Endothelial cell of umbilical vein (primary cell): ENCODE results near the gene SEMA3G. TPM values are rescaled to one million over a fixed set of nuclear protein-coding genes. Genes with fewer than 3 reads are reported as not detected.

Experiments
- BruUV-seq: library from RNA; stranded (reverse); fragments of 400-500 nt; replicated peaks from 2 replicates; lab custom pipeline; 2021; lab: Mats Ljungman, UMichigan
- CTCF ChIA-PET: fragments of 300-600, 350-600 bp; sonication (Branson Sonifier 250); formaldehyde crosslinking; loops from one replicate; lab custom pipeline; 2021; ENCODE audit warnings: antibody characterized with exemption, inconsistent platforms; lab: Charles Lee
- POLR2A ChIA-PET: fragments of 300-600, 350-600 bp; sonication (Branson Sonifier 250); formaldehyde crosslinking; loops from one replicate; lab custom pipeline; 2021; ENCODE audit warnings: antibody characterized with exemption, inconsistent platforms; lab: Charles Lee
- DNase-seq: peaks from one replicate; pipeline ENCODE4 v3.0.0-alpha.2; 2011; ENCODE audit warnings: low read depth, low spot score
- FAIRE-seq: peaks from 2 replicates; lab custom pipeline; 2011; peaks lifted over from hg19 to GRCh38; lab: Jason Lieb, UNC
- H2AFZ ChIP-seq: 2 replicates; pipeline ENCODE4 v1.6.0; 2012; ENCODE audit warnings: low read depth, low read length, control low read depth, inconsistent platforms
- H3K27ac ChIP-seq: 2 replicates; pipeline ENCODE4 v1.5.1; 2011; ENCODE audit warnings: low read depth, mild to moderate bottlenecking, control low read depth, low read length, moderate library complexity; ENCODE audit not compliant: insufficient read depth
- H3K27me3 ChIP-seq, 2 experiments: 2 replicates each; pipeline versions ENCODE4 v1.6.0 to v1.6.1; 2011; ENCODE audit warnings: low read length in 2 of 2, mixed read lengths in 1 of 2; ENCODE audit not compliant: control insufficient read depth in 2 of 2, insufficient read depth in 2 of 2
- H3K36me3 ChIP-seq, 2 experiments: 2 replicates in 1 of 2; 3 replicates in 1 of 2; pipeline ENCODE4 v1.5.1; 2011; ENCODE audit warnings: low read length in 2 of 2, mild to moderate bottlenecking in 1 of 2, moderate library complexity in 1 of 2; ENCODE audit not compliant: control insufficient read depth in 2 of 2, insufficient read depth in 2 of 2; ENCODE audit errors: extremely low read depth in 1 of 2
- H3K4me1 ChIP-seq: 3 replicates; pipeline ENCODE4 v1.5.1; 2011; ENCODE audit warnings: mild to moderate bottlenecking, low read length; ENCODE audit not compliant: control insufficient read depth, insufficient read depth; ENCODE audit errors: extremely low read depth
- H3K4me2 ChIP-seq: 2 replicates; pipeline ENCODE4 v1.6.1; 2011; ENCODE audit warnings: low read length, control low read depth, mixed read lengths; ENCODE audit not compliant: insufficient read depth
- H3K4me3 ChIP-seq, 3 experiments: fragments of 200-600 bp in 1 of 3; sonication (generic), shearing (Covaris generic) in 1 of 3; replicated peaks in 1 of 3; 2 replicates each; pipeline ENCODE4 v1.5.1; 2011 to 2016; ENCODE audit warnings: control low read depth in 3 of 3, low read length in 3 of 3, mild to moderate bottlenecking in 2 of 3, inconsistent platforms in 1 of 3, low read depth in 1 of 3, moderate library complexity in 1 of 3; ENCODE audit not compliant: insufficient read depth in 1 of 3
- H3K79me2 ChIP-seq: 2 replicates; pipeline ENCODE4 v1.6.0; 2012; ENCODE audit warnings: low read length, inconsistent platforms; ENCODE audit not compliant: control insufficient read depth, insufficient read depth
- H3K9ac ChIP-seq: replicated peaks from 2 replicates; pipeline ENCODE3; 2011; ENCODE audit warnings: low read length, control low read depth; ENCODE audit not compliant: insufficient read depth; ENCODE audit errors: extremely low read depth
- H3K9me1 ChIP-seq: replicated peaks from 3 replicates; pipeline ENCODE4 v1.6.0; 2011; ENCODE audit warnings: mild to moderate bottlenecking, low read length; ENCODE audit not compliant: control insufficient read depth, insufficient read depth; ENCODE audit errors: extremely low read depth
- H3K9me3 ChIP-seq: replicated peaks from 2 replicates; pipeline ENCODE4 v1.5.1; 2012; ENCODE audit warnings: low read length, inconsistent platforms; ENCODE audit not compliant: control insufficient read depth, insufficient read depth
- H4K20me1 ChIP-seq: replicated peaks from 2 replicates; pipeline ENCODE3; 2011; ENCODE audit warnings: mild to moderate bottlenecking, low read length; ENCODE audit not compliant: control insufficient read depth, insufficient read depth; ENCODE audit errors: extremely low read depth
- EZH2 ChIP-seq: IDR thresholded peaks from 2 replicates; pipeline ENCODE4 v1.6.1; 2012; ENCODE audit warnings: borderline replicate concordance, low read depth, mild to moderate bottlenecking, moderate library complexity, low read length, inconsistent platforms; ENCODE audit not compliant: severe bottlenecking
- FOS ChIP-seq: IDR thresholded peaks from 2 replicates; pipeline ENCODE4 v1.6.1; 2011; ENCODE audit warnings: mild to moderate bottlenecking, low read length, moderate library complexity, borderline replicate concordance; ENCODE audit not compliant: insufficient read depth
- GATA2 ChIP-seq: IDR thresholded peaks from 2 replicates; pipeline ENCODE4 v1.7.0; 2011; ENCODE audit warnings: low read depth, mild to moderate bottlenecking, moderate library complexity, mixed read lengths, low read length; ENCODE audit not compliant: insufficient read length, insufficient read depth
- JUN ChIP-seq: IDR thresholded peaks from 2 replicates; pipeline ENCODE4 v1.6.1; 2011; ENCODE audit warnings: borderline replicate concordance, low read depth; ENCODE audit not compliant: insufficient read length, insufficient read depth
- MYC ChIP-seq: IDR thresholded peaks from one replicate; pipeline ENCODE4 v1.6.1; 2011; ENCODE audit warnings: mild to moderate bottlenecking, low read depth, low read length
- POLR2A ChIP-seq: IDR thresholded peaks from 2 replicates; pipeline ENCODE4 v1.6.1; 2012; ENCODE audit warnings: low read depth, mild to moderate bottlenecking, control low read depth, low read length
- POLR2AphosphoS5 ChIP-seq: IDR thresholded peaks from 2 replicates; pipeline ENCODE4 v1.6.1; 2012; ENCODE audit warnings: low read depth, mild to moderate bottlenecking, control low read depth, low read length, moderate library complexity; ENCODE audit not compliant: insufficient read depth
- dilution Hi-C: fragments of 300-500 bp; cut with MboI; formaldehyde crosslinking; loops from one replicate; pipeline ENCODE4 v1.15.0; 2019; ENCODE audit warnings: low sequenced_read_pairs; ENCODE audit not compliant: extremely low pct_ligation_motif_present
- intact Hi-C: fragments of 100-400 bp; cut with micrococcal nuclease; formaldehyde crosslinking; loops from one replicate; pipeline ENCODE4 v1.10.0; 2022
- polyA plus RNA-seq, 4 experiments: library from polyadenylated mRNA; depleted of rRNA in 3 of 4; stranded (reverse) in 3 of 4; unstranded in 1 of 4; fragments of >200 nt; gene quantifications; 2 replicates each; pipeline versions ENCODE4 v1.2.1 to v1.2.3, GENCODE V29; 2011 to 2012; ENCODE audit warnings: missing spikeins in 1 of 4
- total RNA-seq: library from RNA; stranded (reverse); gene quantifications from 2 replicates; pipeline ENCODE4 v1.2.3, GENCODE V29; 2021
- TF ChIP-seq, protein P1 (sequence below), 2 donors: IDR thresholded peaks; 1 replicate in 1 of 2; 2 replicates in 1 of 2; pipeline ENCODE4 v1.5.1; 2011; ENCODE audit warnings: low read length in 2 of 2, mild to moderate bottlenecking in 2 of 2, moderate library complexity in 2 of 2, control low read depth in 1 of 2, inconsistent platforms in 1 of 2, low read depth in 1 of 2; ENCODE audit not compliant: insufficient read depth in 1 of 2; ENCODE audit errors: extremely low read depth in 1 of 2
- TF ChIP-seq, protein P2 (sequence below): IDR thresholded peaks from 2 replicates; pipeline ENCODE4 v1.6.1; 2011; ENCODE audit not compliant: insufficient read depth, insufficient read length

SEMA3G gene
- total and polyA plus RNA-seq, 2 donors (not counting 3 experiments of a cell fraction or from before 2014, with no cell fraction given), result 22.6 to 27.9 TPM

DNA sequence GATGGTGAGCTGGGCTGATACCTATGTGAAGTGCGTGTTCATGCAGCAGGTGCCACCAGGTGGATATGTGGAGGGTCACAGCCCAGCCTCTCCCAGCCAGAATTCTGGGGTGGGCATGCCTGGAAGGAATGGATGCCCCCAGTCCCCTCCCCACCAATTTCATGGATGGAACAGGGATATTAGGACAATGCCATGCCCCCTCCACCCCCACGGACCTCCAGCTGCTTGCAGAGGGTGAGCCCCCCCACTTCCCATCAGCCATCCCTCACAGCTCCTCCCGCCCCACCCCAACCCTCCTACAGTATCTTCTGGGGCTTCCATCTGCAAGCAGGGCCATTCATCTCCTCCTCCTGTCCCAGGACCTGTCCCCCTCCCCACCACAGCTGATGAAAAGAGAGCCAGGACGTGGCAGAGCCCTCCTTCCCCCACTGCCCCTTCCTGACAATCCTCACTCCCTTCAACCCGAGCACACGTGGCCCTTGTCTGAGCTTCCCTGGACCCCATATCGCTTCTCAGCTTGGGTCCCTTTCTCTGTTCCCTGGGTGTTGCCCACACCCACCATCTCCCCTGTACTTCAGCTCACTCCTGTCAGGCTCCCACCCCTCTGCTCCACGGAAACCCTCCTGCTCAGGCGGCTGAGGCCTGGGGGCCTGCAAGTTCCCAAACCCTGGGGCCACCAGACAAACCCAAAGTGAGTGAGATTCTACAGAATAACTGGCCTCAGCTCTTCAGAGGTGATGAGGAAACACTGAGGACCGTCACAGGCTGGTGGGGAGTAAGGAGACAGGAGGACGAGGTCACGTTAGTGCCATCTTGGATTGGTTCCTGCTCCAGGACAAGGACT is 2.8 kb upstream of the SEMA3G start:
- Histone ChIP-seq H4K20me1 (no peaks in the 10 kb centered on the region), H3K4me1 (peaks cover 5% of the 10 kb centered on the region)

More for the DNA sequence above, 2.8 kb upstream of the SEMA3G start:
- DNase-seq (no peak), FAIRE-seq (no peak)
- BruUV-seq, result no TSS peak
- no peak overlapping the region for H3K9ac ChIP-seq
- H3K36me3 ChIP-seq, result no peaks in the 10 kb centered on the region
- H3K27me3 ChIP-seq, result no peaks in the 10 kb centered on the region
- ChIA-PET CTCF (interaction anchor here (0.8 to 7.2 kb wide), 10 partner anchors 9 to 229 kb away, joined by 3 to 243 read pairs (median 6); partner anchors contain the start of gene WDR82), POLR2A (interaction anchor here (0.5 kb wide), 1 partner anchor 23 kb away, joined by 4 read pairs; no protein-coding TSS in a partner anchor)
- intact Hi-C loops, result loop anchor here (1.0 to 5.0 kb wide), 3 partner anchors 19 to 210 kb away; partner anchors contain the start of gene TWF2
- H3K27ac ChIP-seq, result no peak overlapping the region
- H3K79me2 ChIP-seq, result no peaks in the 10 kb centered on the region
- dilution Hi-C loops, result no loop called here
- TF ChIP-seq FOS, result no peak
- TF ChIP-seq MYC, result no peak
- TF ChIP-seq, protein P1, sequence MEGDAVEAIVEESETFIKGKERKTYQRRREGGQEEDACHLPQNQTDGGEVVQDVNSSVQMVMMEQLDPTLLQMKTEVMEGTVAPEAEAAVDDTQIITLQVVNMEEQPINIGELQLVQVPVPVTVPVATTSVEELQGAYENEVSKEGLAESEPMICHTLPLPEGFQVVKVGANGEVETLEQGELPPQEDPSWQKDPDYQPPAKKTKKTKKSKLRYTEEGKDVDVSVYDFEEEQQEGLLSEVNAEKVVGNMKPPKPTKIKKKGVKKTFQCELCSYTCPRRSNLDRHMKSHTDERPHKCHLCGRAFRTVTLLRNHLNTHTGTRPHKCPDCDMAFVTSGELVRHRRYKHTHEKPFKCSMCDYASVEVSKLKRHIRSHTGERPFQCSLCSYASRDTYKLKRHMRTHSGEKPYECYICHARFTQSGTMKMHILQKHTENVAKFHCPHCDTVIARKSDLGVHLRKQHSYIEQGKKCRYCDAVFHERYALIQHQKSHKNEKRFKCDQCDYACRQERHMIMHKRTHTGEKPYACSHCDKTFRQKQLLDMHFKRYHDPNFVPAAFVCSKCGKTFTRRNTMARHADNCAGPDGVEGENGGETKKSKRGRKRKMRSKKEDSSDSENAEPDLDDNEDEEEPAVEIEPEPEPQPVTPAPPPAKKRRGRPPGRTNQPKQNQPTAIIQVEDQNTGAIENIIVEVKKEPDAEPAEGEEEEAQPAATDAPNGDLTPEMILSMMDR (IDR thresholded peaks at IDR 0.05; ENCODE audit: extremely low read depth in 1 of 2, insufficient read depth in 1 of 2, low read depth in 1 of 2, low read length in 2 of 2), result no peak
- TF ChIP-seq JUN, result no peak
- TF ChIP-seq, protein P2, sequence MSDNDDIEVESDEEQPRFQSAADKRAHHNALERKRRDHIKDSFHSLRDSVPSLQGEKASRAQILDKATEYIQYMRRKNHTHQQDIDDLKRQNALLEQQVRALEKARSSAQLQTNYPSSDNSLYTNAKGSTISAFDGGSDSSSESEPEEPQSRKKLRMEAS, result no peak
- TF ChIP-seq POLR2A, result no peak
- TF ChIP-seq GATA2, result no peak
- no peak for TF ChIP-seq POLR2AphosphoS5
- TF ChIP-seq EZH2, result no peak
- H3K4me3 ChIP-seq, result no peak overlapping the region
- H3K9me1 ChIP-seq, result no peaks in the 10 kb centered on the region
- no peaks in the 10 kb centered on the region for H3K9me3 ChIP-seq
- H2AFZ ChIP-seq, result no peak overlapping the region
- H3K4me2 ChIP-seq, result no peak overlapping the region
